ENCODE data around the gene PSMD12. TPM values are rescaled to one million over a fixed set of nuclear protein-coding genes. Genes with fewer than 3 reads are reported as not detected.

Gene PSMD12
- total RNA-seq, 1 donor from 2014 or later = 36.4 TPM

DNA sequence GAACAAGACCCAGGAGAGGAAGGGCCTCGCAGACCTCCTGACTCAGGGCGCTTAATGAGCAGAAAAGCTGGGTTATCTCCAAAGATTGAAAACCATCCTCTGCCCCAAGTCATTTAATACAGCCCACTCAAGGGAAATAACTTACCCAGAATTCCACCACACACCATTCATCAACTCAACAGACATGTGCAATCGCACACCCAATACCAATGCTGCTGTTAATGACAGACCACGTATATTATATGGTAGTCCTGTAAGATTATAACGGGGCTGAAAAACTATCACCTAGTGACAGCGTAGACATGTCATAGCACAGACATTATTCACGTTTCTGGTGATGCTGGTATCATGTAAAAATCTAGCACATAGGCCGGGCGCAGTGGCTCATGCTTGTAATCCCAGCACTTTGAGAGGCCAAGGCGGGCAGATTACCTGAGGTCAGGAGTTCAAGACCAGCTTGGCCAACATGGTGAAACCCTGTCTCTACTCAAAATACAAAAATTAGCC is 68.9 kb downstream of the PSMD12 start:
- Mint-ChIP-seq H3K27me3 (ENCODE audit: unreplicated experiment) (no peaks in the 10 kb centered on the region), H3K36me3 (ENCODE audit: unreplicated experiment) (no peaks in the 10 kb centered on the region), H3K27ac (ENCODE audit: unreplicated experiment) (no peak overlapping the region), H3K4me1 (ENCODE audit: unreplicated experiment) (peaks cover 3% of the 10 kb centered on the region), H3K4me3 (ENCODE audit: unreplicated experiment) (no peak overlapping the region), H3K9me3 (ENCODE audit: unreplicated experiment) (no peaks in the 10 kb centered on the region)
- TF ChIP-seq, protein P1, sequence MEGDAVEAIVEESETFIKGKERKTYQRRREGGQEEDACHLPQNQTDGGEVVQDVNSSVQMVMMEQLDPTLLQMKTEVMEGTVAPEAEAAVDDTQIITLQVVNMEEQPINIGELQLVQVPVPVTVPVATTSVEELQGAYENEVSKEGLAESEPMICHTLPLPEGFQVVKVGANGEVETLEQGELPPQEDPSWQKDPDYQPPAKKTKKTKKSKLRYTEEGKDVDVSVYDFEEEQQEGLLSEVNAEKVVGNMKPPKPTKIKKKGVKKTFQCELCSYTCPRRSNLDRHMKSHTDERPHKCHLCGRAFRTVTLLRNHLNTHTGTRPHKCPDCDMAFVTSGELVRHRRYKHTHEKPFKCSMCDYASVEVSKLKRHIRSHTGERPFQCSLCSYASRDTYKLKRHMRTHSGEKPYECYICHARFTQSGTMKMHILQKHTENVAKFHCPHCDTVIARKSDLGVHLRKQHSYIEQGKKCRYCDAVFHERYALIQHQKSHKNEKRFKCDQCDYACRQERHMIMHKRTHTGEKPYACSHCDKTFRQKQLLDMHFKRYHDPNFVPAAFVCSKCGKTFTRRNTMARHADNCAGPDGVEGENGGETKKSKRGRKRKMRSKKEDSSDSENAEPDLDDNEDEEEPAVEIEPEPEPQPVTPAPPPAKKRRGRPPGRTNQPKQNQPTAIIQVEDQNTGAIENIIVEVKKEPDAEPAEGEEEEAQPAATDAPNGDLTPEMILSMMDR (IDR thresholded peaks at IDR 0.05) = no peak
- DNase-seq (ENCODE audit: extremely low spot score, unreplicated experiment) = no peak

GRCh38 chr17:67294451-67295199 is 71.8 kb downstream of the PSMD12 start:
- H3K4me1 Mint-ChIP-seq (ENCODE audit: unreplicated experiment) = peaks cover 18% of the 10 kb centered on the region
- no peak overlapping the region for H3K4me3 Mint-ChIP-seq (ENCODE audit: unreplicated experiment)
- no peaks in the 10 kb centered on the region for H3K27me3 Mint-ChIP-seq (ENCODE audit: unreplicated experiment)
- H3K9me3 Mint-ChIP-seq (ENCODE audit: unreplicated experiment) = no peaks in the 10 kb centered on the region
- no peak for DNase-seq (ENCODE audit: extremely low spot score, unreplicated experiment)
- H3K27ac Mint-ChIP-seq (ENCODE audit: unreplicated experiment) = no peak overlapping the region
- TF ChIP-seq, protein P1 (IDR thresholded peaks at IDR 0.05) = no peak
- H3K36me3 Mint-ChIP-seq (ENCODE audit: unreplicated experiment) = no peaks in the 10 kb centered on the region

DNA sequence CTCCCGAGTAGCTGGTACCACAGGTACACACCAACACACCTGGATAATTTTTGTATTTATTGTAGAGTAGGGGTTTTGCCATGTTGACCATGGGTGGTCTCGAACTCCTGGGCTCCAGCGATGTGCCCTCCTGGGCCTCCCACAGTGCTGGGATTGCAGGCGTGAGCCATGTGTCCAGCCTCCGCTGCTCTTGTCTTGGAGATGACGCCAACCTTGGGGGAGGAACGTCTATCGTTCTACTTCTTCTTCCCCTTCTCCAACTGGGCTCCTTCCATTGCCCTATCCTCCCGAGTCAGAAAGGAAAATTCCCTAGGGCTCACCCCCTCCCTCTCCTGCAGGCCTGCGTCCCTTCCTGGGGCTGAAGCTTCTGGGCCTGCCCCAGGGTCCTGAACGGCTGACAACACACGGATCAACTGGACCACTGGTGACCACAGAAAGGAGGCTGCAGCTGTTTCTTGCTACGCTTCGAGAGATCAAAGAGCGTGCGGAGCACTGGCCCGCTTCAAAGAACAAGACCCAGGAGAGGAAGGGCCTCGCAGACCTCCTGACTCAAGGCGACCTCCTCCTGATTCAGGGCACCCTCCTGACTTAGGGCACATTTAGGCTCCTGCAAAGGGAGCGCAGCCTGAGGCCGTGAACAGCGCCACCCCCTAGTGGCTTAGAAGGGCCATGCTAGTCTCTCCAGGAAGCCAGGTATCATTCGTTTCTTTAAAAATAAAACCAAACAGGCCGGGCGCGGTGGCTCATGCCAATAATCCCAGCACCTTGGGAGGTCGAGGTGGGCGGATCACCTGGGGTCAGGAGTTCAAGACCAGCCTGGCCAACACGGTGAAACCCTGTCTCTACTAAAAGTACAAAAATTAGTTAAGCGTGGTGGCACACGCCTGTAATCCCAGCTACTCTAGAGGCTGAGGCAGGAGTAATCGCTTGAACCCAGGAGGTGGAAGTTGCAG is 72.8 kb downstream of the PSMD12 start:
- Mint-ChIP-seq H3K27ac (ENCODE audit: unreplicated experiment) (no peak overlapping the region), H3K27me3 (ENCODE audit: unreplicated experiment) (no peaks in the 10 kb centered on the region), H3K9me3 (ENCODE audit: unreplicated experiment) (no peaks in the 10 kb centered on the region), H3K4me3 (ENCODE audit: unreplicated experiment) (no peak overlapping the region), H3K36me3 (ENCODE audit: unreplicated experiment) (no peaks in the 10 kb centered on the region), H3K4me1 (ENCODE audit: unreplicated experiment) (peaks cover 25% of the 10 kb centered on the region)
- DNase-seq (ENCODE audit: extremely low spot score, unreplicated experiment) = no peak
- TF ChIP-seq, protein P1 (IDR thresholded peaks at IDR 0.05) = peak; percentile 65

- Mint-ChIP-seq H3K36me3 (ENCODE audit: unreplicated experiment) (no peaks in the 10 kb centered on the region), H3K4me1 (ENCODE audit: unreplicated experiment) (peaks cover 27% of the 10 kb centered on the region), H3K27me3 (ENCODE audit: unreplicated experiment) (no peaks in the 10 kb centered on the region), H3K9me3 (ENCODE audit: unreplicated experiment) (no peaks in the 10 kb centered on the region), H3K27ac (ENCODE audit: unreplicated experiment) (peak overlapping the region; percentile 86), H3K4me3 (ENCODE audit: unreplicated experiment) (no peak overlapping the region)
- no peak for DNase-seq (ENCODE audit: extremely low spot score, unreplicated experiment)
- TF ChIP-seq, protein P1 (IDR thresholded peaks at IDR 0.05) = no peak
Measured at GRCh38 chr17:67290711-67291291, 75.6 kb downstream of the PSMD12 start.

Measured in osteocyte (in vitro differentiated cells).